Umbilical cord (tissue), 2 donors: Measurements from ENCODE around the gene DPYSL4. TPM values are rescaled to one million over a fixed set of nuclear protein-coding genes. Genes with fewer than 3 reads are reported as not detected.
"Not testable (repeated sequence)": the region's sequence is repeated elsewhere in the genome, so short reads cannot be mapped to it uniquely, and the experiment has no call there.

Source experiments
- DNase-seq: peaks from one replicate; pipeline ENCODE4 v3.0.0-alpha.2; 2015; ENCODE audit warnings: low spot score
- total RNA-seq: library from RNA; depleted of rRNA; stranded (reverse); fragments of >200 nt; gene quantifications from one replicate; pipeline ENCODE4 v1.2.3, GENCODE V29; 2014; ENCODE audit warnings: low replicate concordance; ENCODE audit not compliant: insufficient read depth

DPYSL4 gene
- total RNA-seq, 1 donor from 2014 or later: 1.2 TPM

GRCh38 chr10:132149917-132150316 is 36.8 kb upstream of the DPYSL4 start:
- no peak for DNase-seq

- DNase-seq: no peak
Measured at GRCh38 chr10:132150777-132151176, 36.0 kb upstream of the DPYSL4 start.

- DNase-seq: no peak
Measured at GRCh38 chr10:132151286-132151950, 35.3 kb upstream of the DPYSL4 start.

GRCh38 chr10:132151951-132152505 is 34.7 kb upstream of the DPYSL4 start:
- DNase-seq: no peak

GRCh38 chr10:132152896-132153580 is 33.7 kb upstream of the DPYSL4 start:
- no peak for DNase-seq

- no peak for DNase-seq
Measured at GRCh38 chr10:132153616-132154217, 33.0 kb upstream of the DPYSL4 start.

- DNase-seq: no peak
Measured at GRCh38 chr10:132154440-132154839, 32.3 kb upstream of the DPYSL4 start.

GRCh38 chr10:132154931-132155330 is 31.8 kb upstream of the DPYSL4 start:
- no peak for DNase-seq

- DNase-seq: no peak
Measured at GRCh38 chr10:132155723-132156381, 30.9 kb upstream of the DPYSL4 start.

GRCh38 chr10:132156382-132156781 is 30.4 kb upstream of the DPYSL4 start:
- DNase-seq: no peak

- no peak for DNase-seq
Measured at GRCh38 chr10:132157101-132157500, 29.6 kb upstream of the DPYSL4 start.

GRCh38 chr10:132158122-132158741 is 28.5 kb upstream of the DPYSL4 start:
- DNase-seq: no peak

GRCh38 chr10:132158823-132159222 is 27.9 kb upstream of the DPYSL4 start:
- DNase-seq: no peak

GRCh38 chr10:132159302-132160230 is 27.2 kb upstream of the DPYSL4 start:
- not testable (repeated sequence) for DNase-seq

- not testable (repeated sequence) for DNase-seq
Measured at GRCh38 chr10:132160231-132160630, 26.5 kb upstream of the DPYSL4 start.

- DNase-seq: not testable (repeated sequence)
Measured at GRCh38 chr10:132160834-132161622, 25.7 kb upstream of the DPYSL4 start.

- no peak for DNase-seq
Measured at GRCh38 chr10:132162021-132162531, 24.7 kb upstream of the DPYSL4 start.

- no peak for DNase-seq
Measured at GRCh38 chr10:132162590-132163277, 24.0 kb upstream of the DPYSL4 start.

GRCh38 chr10:132163278-132163765 is 23.4 kb upstream of the DPYSL4 start:
- DNase-seq: no peak
